PC-3 (cell line): ENCODE measurements around the gene SKA1. TPM values are rescaled to one million over a fixed set of nuclear protein-coding genes. Genes with fewer than 3 reads are reported as not detected.

ENCODE experiments used
- ATAC-seq: fragments of 200-7000 bp; cut with Tn5 transposase; 2 replicates; pipeline ENCODE4 v1.9.1; 2020; ENCODE audit warnings: mild to moderate bottlenecking, moderate library complexity
- BruUV-seq: library from RNA; stranded (reverse); fragments of 400-500 nt; replicated peaks from 2 replicates; lab custom pipeline; 2021; lab: Mats Ljungman, UMichigan
- CTCF ChIA-PET: fragments of 300-600 bp; sonication (Branson Sonifier 250); formaldehyde crosslinking; loops from one replicate; lab custom pipeline; 2022; ENCODE audit warnings: antibody characterized with exemption; lab: Charles Lee
- POLR2A ChIA-PET: fragments of 300-600 bp; sonication (Branson Sonifier 250); formaldehyde crosslinking; loops from one replicate; lab custom pipeline; 2022; ENCODE audit warnings: antibody characterized with exemption; ENCODE audit not compliant: unreplicated experiment; lab: Charles Lee
- DNase-seq: peaks from one replicate; pipeline ENCODE4 v3.0.0-alpha.2; 2015
- H2AFZ ChIP-seq: fragments of 300-600 bp; sonication (generic); 2 replicates; pipeline ENCODE4 v1.6.0; 2016; ENCODE audit warnings: antibody characterized with exemption, low read length
- H3F3A ChIP-seq: fragments of 300-600 bp; sonication (generic); one replicate; pipeline ENCODE4 v1.6.0; 2017; ENCODE audit warnings: antibody characterized with exemption, low read length, control low read depth, mild to moderate bottlenecking; ENCODE audit not compliant: unreplicated experiment
- H3K27ac ChIP-seq: fragments of 300-600 bp; sonication (generic); 2 replicates; pipeline ENCODE4 v1.5.1; 2016; ENCODE audit warnings: mild to moderate bottlenecking, low read length
- H3K27me3 ChIP-seq: fragments of 300-600 bp; sonication (generic); 2 replicates; pipeline ENCODE4 v1.6.1; 2016; ENCODE audit warnings: low read length, mixed read lengths
- H3K36me3 ChIP-seq: fragments of 300-600 bp; sonication (generic); 2 replicates; pipeline ENCODE4 v1.6.1; 2016; ENCODE audit warnings: low read depth, mixed run types, low read length, mixed read lengths
- H3K4me1 ChIP-seq: fragments of 300-600 bp; sonication (generic); 2 replicates; pipeline ENCODE4 v1.5.1; 2016; ENCODE audit warnings: low read length; ENCODE audit not compliant: insufficient read depth
- H3K4me2 ChIP-seq: fragments of 300-600 bp; sonication (generic); 2 replicates; pipeline ENCODE4 v1.6.0; 2016; ENCODE audit warnings: low read length
- H3K4me3 ChIP-seq: fragments of 300-600 bp; sonication (generic); 2 replicates; pipeline ENCODE4 v1.5.1; 2016; ENCODE audit warnings: mild to moderate bottlenecking, low read length, mixed read lengths
- H3K79me2 ChIP-seq: fragments of 300-600 bp; sonication (generic); 2 replicates; pipeline ENCODE4 v1.6.1; 2017; ENCODE audit warnings: low read length, mixed read lengths
- H3K9ac ChIP-seq: fragments of 300-600 bp; sonication (generic); 2 replicates; pipeline ENCODE4 v1.6.0; 2016; ENCODE audit warnings: mild to moderate bottlenecking, low read length
- H3K9me2 ChIP-seq: fragments of 300-600 bp; sonication (generic); replicated peaks from 2 replicates; pipeline ENCODE4 v1.6.1; 2016; ENCODE audit warnings: mixed run types, low read length, mixed read lengths
- H3K9me3 ChIP-seq: fragments of 300-600 bp; sonication (generic); 2 replicates; pipeline ENCODE4 v1.6.1; 2016; ENCODE audit warnings: low read length, mixed read lengths
- H4K20me1 ChIP-seq: fragments of 300-600 bp; sonication (generic); 2 replicates; pipeline ENCODE4 v1.6.1; 2016; ENCODE audit warnings: low read length, mixed read lengths
- EZH2 ChIP-seq: fragments of 300-600 bp; sonication (generic); IDR thresholded peaks from one replicate; pipeline ENCODE4 v1.6.1; 2017; ENCODE audit warnings: antibody characterized with exemption, mild to moderate bottlenecking, low read length; ENCODE audit not compliant: unreplicated experiment
- EZH2phosphoT487 ChIP-seq: fragments of 300-600 bp; sonication (generic); IDR thresholded peaks from 2 replicates; pipeline ENCODE4 v1.6.1; 2018; ENCODE audit warnings: mild to moderate bottlenecking, antibody characterized with exemption, low read length, borderline replicate concordance
- intact Hi-C: fragments of 100-400 bp; cut with micrococcal nuclease; formaldehyde crosslinking; loops from 2 replicates; pipeline ENCODE4 v1.9.0; 2023
- total RNA-seq: library from RNA; depleted of rRNA; stranded (reverse); fragments of >200 nt; gene quantifications from 2 replicates; pipeline ENCODE4 v1.2.3, GENCODE V29; 2014
- TF ChIP-seq, protein P1 (sequence below): fragments of 300-600 bp; sonication (generic); conservative IDR thresholded peaks from 2 replicates; pipeline ENCODE4 v1.5.1; 2017; ENCODE audit warnings: antibody characterized with exemption, low read depth, mild to moderate bottlenecking, low read length

SKA1 gene
- total RNA-seq, 1 experiment from 2014 or later, result 17.2 TPM

- CTCF ChIA-PET, result no interaction called here
- ATAC-seq (no peak), DNase-seq (no peak)
- POLR2A ChIA-PET, result no interaction called here
- no peaks in the 10 kb centered on the region for H3K9me3 ChIP-seq
- no peaks in the 10 kb centered on the region for H3F3A ChIP-seq
- H3K27ac ChIP-seq, result no peak overlapping the region
- no peak overlapping the region for H3K4me2 ChIP-seq
- no peaks in the 10 kb centered on the region for H3K79me2 ChIP-seq
- TF ChIP-seq EZH2phosphoT487 (no peak), EZH2 (no peak)
- TF ChIP-seq, protein P1, sequence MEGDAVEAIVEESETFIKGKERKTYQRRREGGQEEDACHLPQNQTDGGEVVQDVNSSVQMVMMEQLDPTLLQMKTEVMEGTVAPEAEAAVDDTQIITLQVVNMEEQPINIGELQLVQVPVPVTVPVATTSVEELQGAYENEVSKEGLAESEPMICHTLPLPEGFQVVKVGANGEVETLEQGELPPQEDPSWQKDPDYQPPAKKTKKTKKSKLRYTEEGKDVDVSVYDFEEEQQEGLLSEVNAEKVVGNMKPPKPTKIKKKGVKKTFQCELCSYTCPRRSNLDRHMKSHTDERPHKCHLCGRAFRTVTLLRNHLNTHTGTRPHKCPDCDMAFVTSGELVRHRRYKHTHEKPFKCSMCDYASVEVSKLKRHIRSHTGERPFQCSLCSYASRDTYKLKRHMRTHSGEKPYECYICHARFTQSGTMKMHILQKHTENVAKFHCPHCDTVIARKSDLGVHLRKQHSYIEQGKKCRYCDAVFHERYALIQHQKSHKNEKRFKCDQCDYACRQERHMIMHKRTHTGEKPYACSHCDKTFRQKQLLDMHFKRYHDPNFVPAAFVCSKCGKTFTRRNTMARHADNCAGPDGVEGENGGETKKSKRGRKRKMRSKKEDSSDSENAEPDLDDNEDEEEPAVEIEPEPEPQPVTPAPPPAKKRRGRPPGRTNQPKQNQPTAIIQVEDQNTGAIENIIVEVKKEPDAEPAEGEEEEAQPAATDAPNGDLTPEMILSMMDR, result no peak
- no peaks in the 10 kb centered on the region for H3K27me3 ChIP-seq
- no peaks in the 10 kb centered on the region for H3K4me1 ChIP-seq
- no peaks in the 10 kb centered on the region for H3K9me2 ChIP-seq
- no peaks in the 10 kb centered on the region for H3K36me3 ChIP-seq
- H2AFZ ChIP-seq, result no peak overlapping the region
- intact Hi-C loops, result no loop called here
- no peaks in the 10 kb centered on the region for H4K20me1 ChIP-seq
- no peak overlapping the region for H3K4me3 ChIP-seq
- no peak overlapping the region for H3K9ac ChIP-seq
- BruUV-seq, result no TSS peak
These were observed 33.4 kb upstream of the SKA1 start for GRCh38 chr18:50341443-50341842.

GRCh38 chr18:50350699-50351098 lies 24.1 kb upstream of the SKA1 start:
- H3K4me2 ChIP-seq, result no peak overlapping the region
- CTCF ChIA-PET, result no interaction called here
- intact Hi-C loops, result no loop called here

More at GRCh38 chr18:50350699-50351098, 24.1 kb upstream of the SKA1 start:
- Histone ChIP-seq H3K4me1 (no peaks in the 10 kb centered on the region), H4K20me1 (no peaks in the 10 kb centered on the region), H3K27ac (no peak overlapping the region), H3K79me2 (no peaks in the 10 kb centered on the region), H3K9me3 (no peaks in the 10 kb centered on the region), H3F3A (no peaks in the 10 kb centered on the region), H3K9ac (no peak overlapping the region), H2AFZ (no peak overlapping the region), H3K9me2 (no peaks in the 10 kb centered on the region), H3K36me3 (no peaks in the 10 kb centered on the region), H3K27me3 (no peaks in the 10 kb centered on the region), H3K4me3 (no peak overlapping the region)
- BruUV-seq, result no TSS peak
- ATAC-seq (no peak), DNase-seq (no peak)
- POLR2A ChIA-PET, result no interaction called here
- TF ChIP-seq EZH2phosphoT487, result no peak
- TF ChIP-seq EZH2, result no peak
- TF ChIP-seq, protein P1, result no peak
